ENCODE data around the gene TTC13. TPM values are rescaled to one million over a fixed set of nuclear protein-coding genes. Genes with fewer than 3 reads are reported as not detected.

TTC13 gene
- total RNA-seq, 1 donor from 2014 or later: 17.0 TPM

- ATAC-seq (no peak), DNase-seq (no peak)
- TF ChIP-seq CTCF (IDR thresholded peaks at IDR 0.05): no peak
- Histone ChIP-seq H3K36me3 (peaks cover 15% of the 10 kb centered on the region), H3K27ac (no peak overlapping the region), H3K4me1 (no peaks in the 10 kb centered on the region), H3K9me3 (no peaks in the 10 kb centered on the region), H3K27me3 (ENCODE audit: low read depth) (no peaks in the 10 kb centered on the region), H3K4me3 (no peak overlapping the region)
- intact Hi-C loops (cut with DNase I): no loop called here
Observed at GRCh38 chr1:230943048-230943593, 35.5 kb downstream of the TTC13 start.

GRCh38 chr1:230940848-230941247, 37.8 kb downstream of the TTC13 start:
- no peak for DNase-seq
- Histone ChIP-seq H3K36me3 (peaks cover 18% of the 10 kb centered on the region), H3K27ac (no peak overlapping the region), H3K9me3 (no peaks in the 10 kb centered on the region), H3K4me3 (no peak overlapping the region), H3K4me1 (peaks cover 6% of the 10 kb centered on the region), H3K27me3 (ENCODE audit: low read depth) (no peaks in the 10 kb centered on the region)
- intact Hi-C loops (cut with DNase I): no loop called here
- TF ChIP-seq CTCF (IDR thresholded peaks at IDR 0.05): no peak
- ATAC-seq: no peak

- no peak overlapping the region for H3K27ac ChIP-seq
- no peak for ATAC-seq
- no peaks in the 10 kb centered on the region for H3K9me3 ChIP-seq
Observed at GRCh38 chr1:230939806-230940489, 38.7 kb downstream of the TTC13 start.

GRCh38 chr1:230938924-230939368, 39.7 kb downstream of the TTC13 start:
- intact Hi-C loops (cut with DNase I): no loop called here
- H3K27me3 ChIP-seq (ENCODE audit: low read depth): no peaks in the 10 kb centered on the region
- DNase-seq: no peak
- peaks cover 6% of the 10 kb centered on the region for H3K4me1 ChIP-seq
- H3K9me3 ChIP-seq: no peaks in the 10 kb centered on the region
- TF ChIP-seq CTCF (IDR thresholded peaks at IDR 0.05): no peak
- H3K4me3 ChIP-seq: no peak overlapping the region
- no peak for ATAC-seq
- peaks cover 9% of the 10 kb centered on the region for H3K36me3 ChIP-seq
- no peak overlapping the region for H3K27ac ChIP-seq

More at GRCh38 chr1:230939806-230940489, 38.7 kb downstream of the TTC13 start:
- Histone ChIP-seq H3K4me1 (peaks cover 6% of the 10 kb centered on the region), H3K36me3 (peaks cover 15% of the 10 kb centered on the region), H3K4me3 (no peak overlapping the region), H3K27me3 (ENCODE audit: low read depth) (no peaks in the 10 kb centered on the region)
- DNase-seq: no peak
- no peak for TF ChIP-seq CTCF (IDR thresholded peaks at IDR 0.05)
- intact Hi-C loops (cut with DNase I): no loop called here

GRCh38 chr1:230937371-230937770, 41.3 kb downstream of the TTC13 start:
- no peak overlapping the region for H3K4me3 ChIP-seq
- no peak overlapping the region for H3K27ac ChIP-seq
- DNase-seq (no peak), ATAC-seq (no peak)
- no peak for TF ChIP-seq CTCF (IDR thresholded peaks at IDR 0.05)
- peaks cover 20% of the 10 kb centered on the region for H3K36me3 ChIP-seq
- no peaks in the 10 kb centered on the region for H3K9me3 ChIP-seq
- H3K27me3 ChIP-seq (ENCODE audit: low read depth): no peaks in the 10 kb centered on the region
- peaks cover 6% of the 10 kb centered on the region for H3K4me1 ChIP-seq
- intact Hi-C loops (cut with DNase I): no loop called here

All from lower lobe of right lung (tissue), 2 donors.